Fibroblast of lung (primary cell): ENCODE measurements around the gene CXorf51B. TPM values are rescaled to one million over a fixed set of nuclear protein-coding genes. Genes with fewer than 3 reads are reported as not detected.

Experiments used
- polyA plus RNA-seq, 2 donors: library from polyadenylated mRNA; depleted of rRNA in 1 of 2; stranded (reverse) in 1 of 2; unstranded in 1 of 2; fragments of >200 nt; gene quantifications; 2 replicates each; pipeline ENCODE4 v1.2.1, GENCODE V29; 2011 to 2012; ENCODE audit warnings: missing spikeins in 1 of 2
- total RNA-seq: library from RNA; depleted of rRNA; stranded (reverse); fragments of >200 nt; gene quantifications from 2 replicates; pipeline ENCODE4 v1.2.1, GENCODE V29; 2014

The CXorf51B gene
- total and polyA plus RNA-seq, 2 donors (not counting 1 experiment from before 2014, with no cell fraction given): not detected

Other genes starting within 250 kb of the CXorf51B start
- not detected in 2 replicates for gene CXorf51A, start 5.0 kb downstream of the CXorf51B start, total RNA-seq
- gene CXorf51A, start 5.0 kb downstream of the CXorf51B start, polyA plus RNA-seq: not detected in 2 replicates